ENCODE data around the gene HHIPL2.

HHIPL2 gene

DNA sequence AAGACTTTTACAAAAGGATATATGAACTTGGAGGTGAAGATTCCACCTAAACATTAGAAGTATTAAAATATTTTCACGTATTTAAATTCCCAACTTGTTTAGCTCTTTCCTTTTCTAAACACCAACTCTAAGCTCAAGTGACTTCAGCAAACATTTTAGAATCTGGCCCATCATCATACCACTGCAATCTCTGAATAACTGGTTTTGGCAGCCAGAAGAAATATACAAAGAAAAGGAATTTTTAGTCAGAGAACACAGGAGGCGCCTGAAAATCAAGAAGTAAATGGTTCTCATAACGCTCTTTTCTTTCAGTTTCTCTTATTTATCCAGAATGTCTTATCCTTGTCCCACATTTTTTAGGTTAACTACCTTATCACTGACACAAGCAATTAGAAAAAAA is 31.4 kb upstream of the HHIPL2 start:
- Histone ChIP-seq H3K9ac (no peak overlapping the region), H3K36me3 (peaks cover 81% of the 10 kb centered on the region)

DNA sequence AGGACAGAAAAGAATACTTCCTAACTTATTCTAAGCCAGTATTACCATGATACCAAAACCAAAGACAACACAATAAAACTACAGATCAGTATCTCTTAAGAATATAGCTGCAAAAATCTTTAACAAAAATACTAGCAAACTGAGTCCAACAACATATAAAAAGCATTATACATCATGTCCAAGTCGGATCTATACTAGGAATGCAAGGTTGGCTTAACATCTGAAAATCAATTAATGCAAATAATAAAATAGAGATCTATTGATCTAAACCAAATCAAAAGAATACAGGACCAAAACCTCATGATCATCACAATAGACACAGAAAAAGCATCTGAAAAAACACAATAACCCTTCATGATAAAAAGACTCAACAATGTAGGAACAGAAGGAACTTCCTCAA is 22.9 kb upstream of the HHIPL2 start:
- peaks cover 79% of the 10 kb centered on the region for H3K36me3 ChIP-seq
- no peak overlapping the region for H3K4me3 ChIP-seq
- H3K4me2 ChIP-seq = no peak overlapping the region
- H3K27ac ChIP-seq = no peak overlapping the region
- no peak overlapping the region for H3K9ac ChIP-seq
- no peaks in the 10 kb centered on the region for H3K27me3 ChIP-seq
- peaks cover 19% of the 10 kb centered on the region for H3K4me1 ChIP-seq
- H3K9me3 ChIP-seq = peaks cover 14% of the 10 kb centered on the region; the same call in 1 of the 2 replicates
- no peak for TF ChIP-seq Cebpa-rat (IDR thresholded peaks at IDR 0.05)
- H4K20me1 ChIP-seq = peaks cover 9% of the 10 kb centered on the region; the same call in 1 of the 2 replicates

More for the DNA sequence above, 31.4 kb upstream of the HHIPL2 start:
- H3K4me1 ChIP-seq = peaks cover 24% of the 10 kb centered on the region
- no peaks in the 10 kb centered on the region for H3K9me3 ChIP-seq
- no peak overlapping the region for H3K4me3 ChIP-seq
- no peak overlapping the region for H3K27ac ChIP-seq
- no peak for TF ChIP-seq Cebpa-rat (IDR thresholded peaks at IDR 0.05)
- H3K27me3 ChIP-seq = no peaks in the 10 kb centered on the region
- H3K4me2 ChIP-seq = no peak overlapping the region
- H4K20me1 ChIP-seq = peaks cover 6% of the 10 kb centered on the region; the same call in 1 of the 2 replicates

- H3K4me1 ChIP-seq = peaks cover 9% of the 10 kb centered on the region
- no peak overlapping the region for H3K4me2 ChIP-seq
- H3K9me3 ChIP-seq = no peaks in the 10 kb centered on the region
- H3K27me3 ChIP-seq = no peaks in the 10 kb centered on the region
- H3K36me3 ChIP-seq = peaks cover 66% of the 10 kb centered on the region
- no peak overlapping the region for H3K4me3 ChIP-seq
- peaks cover 12% of the 10 kb centered on the region; the same call in 1 of the 2 replicates for H4K20me1 ChIP-seq
- no peak overlapping the region for H3K9ac ChIP-seq
- no peak overlapping the region for H3K27ac ChIP-seq
- TF ChIP-seq Cebpa-rat (IDR thresholded peaks at IDR 0.05) = no peak
These were observed 13.8 kb upstream of the HHIPL2 start for GRCh38 chr1:222561656-222562055.

DNA sequence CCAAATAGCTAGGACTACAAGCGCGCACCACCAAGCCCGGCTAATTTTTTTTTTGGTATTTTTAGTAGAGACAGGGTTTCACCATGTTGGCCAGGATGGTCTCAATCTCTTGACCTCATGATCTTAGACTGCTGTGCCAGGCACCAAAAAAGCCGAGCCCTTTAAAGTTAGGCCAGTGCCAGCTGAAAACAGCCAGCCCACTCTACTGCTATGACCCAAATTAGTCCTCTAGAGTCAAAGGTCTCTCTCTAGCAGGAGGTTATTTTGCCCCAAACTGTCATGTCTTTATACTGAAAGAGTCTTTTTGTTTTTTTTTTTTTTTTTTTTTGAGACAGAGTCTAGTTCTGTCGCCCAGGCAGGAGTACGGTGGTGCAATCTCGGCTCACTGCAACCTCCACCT is 9.7 kb upstream of the HHIPL2 start:
- no peak overlapping the region for H3K9ac ChIP-seq
- no peaks in the 10 kb centered on the region for H4K20me1 ChIP-seq
- H3K36me3 ChIP-seq = peaks cover 72% of the 10 kb centered on the region
- H3K9me3 ChIP-seq = no peaks in the 10 kb centered on the region
- no peak overlapping the region for H3K4me3 ChIP-seq
- H3K4me2 ChIP-seq = no peak overlapping the region
- no peaks in the 10 kb centered on the region for H3K4me1 ChIP-seq
- no peak overlapping the region for H3K27ac ChIP-seq
- TF ChIP-seq Cebpa-rat (IDR thresholded peaks at IDR 0.05) = no peak
- H3K27me3 ChIP-seq = no peaks in the 10 kb centered on the region

DNA sequence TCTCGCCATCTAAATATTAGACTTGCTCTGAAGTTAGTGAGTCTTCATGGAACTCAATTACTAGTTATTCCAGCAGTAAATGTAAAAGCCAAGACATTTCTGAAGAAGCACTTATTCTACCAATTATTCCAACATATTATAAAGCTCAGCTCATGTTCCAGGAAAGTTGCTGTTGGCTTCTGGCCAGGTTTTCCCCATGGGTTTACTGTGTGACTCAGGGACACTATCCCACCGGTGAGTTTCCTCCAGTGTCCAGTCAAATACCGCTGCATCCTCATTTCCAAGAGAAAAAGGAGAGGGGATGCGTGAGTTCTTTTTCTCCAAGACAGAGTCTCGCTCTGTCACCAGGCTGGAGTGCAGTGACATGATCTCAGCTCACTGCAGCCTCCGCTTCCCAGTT is 9.2 kb upstream of the HHIPL2 start:
- H3K4me3 ChIP-seq = no peak overlapping the region
- H3K27ac ChIP-seq = no peak overlapping the region
- no peak for TF ChIP-seq Cebpa-rat (IDR thresholded peaks at IDR 0.05)
- no peaks in the 10 kb centered on the region for H3K4me1 ChIP-seq
- H3K4me2 ChIP-seq = no peak overlapping the region
- H3K9ac ChIP-seq = no peak overlapping the region
- H4K20me1 ChIP-seq = no peaks in the 10 kb centered on the region
- H3K9me3 ChIP-seq = no peaks in the 10 kb centered on the region
- no peaks in the 10 kb centered on the region for H3K27me3 ChIP-seq
- H3K36me3 ChIP-seq = peaks cover 68% of the 10 kb centered on the region

DNA sequence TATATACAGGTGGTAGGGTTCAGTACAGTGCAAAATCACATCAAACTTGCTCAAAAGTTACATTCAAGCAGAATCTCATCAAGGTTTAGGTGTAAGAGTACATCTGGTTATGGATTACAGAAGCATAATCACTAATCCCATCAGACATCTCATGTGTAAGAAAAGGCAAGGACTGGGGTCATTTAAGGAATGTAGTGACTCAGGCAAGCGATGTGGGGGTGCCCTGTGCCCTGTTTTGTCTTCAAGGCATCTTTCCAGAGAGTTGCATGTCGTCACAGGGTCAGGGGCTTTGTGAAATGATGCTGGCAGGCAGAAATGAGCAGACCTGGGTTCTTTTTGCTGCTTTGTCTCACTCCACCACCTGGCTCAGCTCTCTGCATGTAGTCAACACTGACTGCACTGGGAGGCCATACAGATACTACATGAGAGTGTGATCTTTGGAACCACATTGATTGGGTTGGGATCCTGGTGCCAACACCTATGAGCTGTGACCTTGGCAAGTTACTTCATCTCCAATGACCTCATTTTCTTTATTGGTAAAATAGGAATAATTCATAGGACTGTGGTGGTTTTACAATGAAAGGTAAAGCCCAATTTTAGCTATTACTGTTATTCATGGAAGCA is 8.2 kb upstream of the HHIPL2 start:
- H3K4me3 ChIP-seq = no peak overlapping the region
- no peaks in the 10 kb centered on the region for H3K27me3 ChIP-seq
- no peak for TF ChIP-seq Cebpa-rat (IDR thresholded peaks at IDR 0.05)
- no peak overlapping the region for H3K4me2 ChIP-seq
- no peak overlapping the region for H3K27ac ChIP-seq
- H3K4me1 ChIP-seq = no peaks in the 10 kb centered on the region
- peaks cover 60% of the 10 kb centered on the region for H3K36me3 ChIP-seq
- no peak overlapping the region for H3K9ac ChIP-seq
- H4K20me1 ChIP-seq = no peaks in the 10 kb centered on the region
- no peaks in the 10 kb centered on the region for H3K9me3 ChIP-seq

- Histone ChIP-seq H3K4me2 (no peak overlapping the region), H4K20me1 (no peaks in the 10 kb centered on the region), H3K9ac (no peak overlapping the region), H3K4me1 (no peaks in the 10 kb centered on the region), H3K36me3 (peaks cover 41% of the 10 kb centered on the region), H3K9me3 (no peaks in the 10 kb centered on the region), H3K27ac (no peak overlapping the region), H3K27me3 (no peaks in the 10 kb centered on the region), H3K4me3 (no peak overlapping the region)
- TF ChIP-seq Cebpa-rat (IDR thresholded peaks at IDR 0.05) = no peak
These were observed 6.3 kb upstream of the HHIPL2 start for GRCh38 chr1:222554177-222554576.

DNA sequence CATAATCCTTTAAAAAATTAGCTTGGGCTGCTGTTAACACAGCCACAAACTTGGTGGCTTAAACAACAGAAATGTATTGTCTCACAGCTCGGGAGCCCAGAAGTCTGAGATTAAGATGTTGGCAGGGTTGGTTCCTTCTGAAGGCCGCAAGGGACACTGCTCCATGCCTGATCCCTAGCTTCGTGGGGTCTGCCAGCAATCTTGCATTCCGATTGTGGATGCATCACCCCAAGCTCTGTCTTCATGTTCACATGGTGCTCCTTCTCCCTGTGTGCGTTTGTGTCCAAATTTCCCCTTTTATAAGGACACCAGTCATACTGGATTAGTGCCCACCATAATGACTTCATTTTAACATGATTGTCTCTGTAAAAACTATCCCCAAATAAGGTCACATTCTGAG is 5.0 kb upstream of the HHIPL2 start:
- no peak overlapping the region for H3K4me2 ChIP-seq
- H3K9me3 ChIP-seq = no peaks in the 10 kb centered on the region
- peaks cover 35% of the 10 kb centered on the region for H3K36me3 ChIP-seq
- H3K4me3 ChIP-seq = no peak overlapping the region
- no peaks in the 10 kb centered on the region for H3K27me3 ChIP-seq
- no peaks in the 10 kb centered on the region for H3K4me1 ChIP-seq
- no peak for TF ChIP-seq Cebpa-rat (IDR thresholded peaks at IDR 0.05)
- no peak overlapping the region for H3K9ac ChIP-seq
- H3K27ac ChIP-seq = no peak overlapping the region
- no peaks in the 10 kb centered on the region for H4K20me1 ChIP-seq

GRCh38 chr1:222547260-222547614 is 667 bp downstream of the HHIPL2 start:
- TF ChIP-seq Cebpa-rat (IDR thresholded peaks at IDR 0.05) = no peak
- Histone ChIP-seq H3K27ac (no peak overlapping the region), H3K4me2 (no peak overlapping the region)

DNA sequence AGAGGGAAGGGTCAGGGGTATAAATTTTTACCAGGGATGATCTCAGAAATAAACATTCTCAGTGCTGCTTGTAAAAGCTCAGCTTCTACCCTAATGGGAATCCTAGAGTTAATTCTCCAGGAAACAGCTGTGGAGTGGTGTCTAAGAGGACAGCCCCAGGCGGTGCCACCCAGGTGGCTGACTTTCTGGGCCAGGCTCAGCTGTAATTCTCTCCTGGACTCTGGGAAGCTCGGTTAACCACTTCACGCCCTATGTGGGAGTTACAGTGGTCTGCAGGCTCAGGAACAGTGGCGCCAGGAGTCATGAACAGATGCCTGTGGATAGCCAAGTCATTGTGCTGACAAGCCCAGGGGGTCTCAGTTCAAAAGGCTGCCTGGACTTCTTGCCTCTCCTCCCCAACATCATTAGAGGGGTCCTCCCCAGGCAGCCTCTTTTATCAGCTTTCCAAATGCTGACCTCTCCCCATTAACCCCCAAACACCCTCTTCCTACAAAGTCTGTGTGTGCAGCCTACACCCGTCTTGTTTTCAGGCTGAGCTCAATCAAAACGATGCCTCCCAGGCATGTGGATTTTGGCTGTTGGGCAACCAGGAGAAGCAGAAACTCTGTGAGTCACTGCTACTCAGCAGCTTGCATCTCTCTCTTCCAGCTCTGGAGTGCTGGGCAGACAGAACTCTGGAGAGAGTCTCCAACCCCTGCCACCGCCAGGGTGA is 1.2 kb downstream of the HHIPL2 start:
- TF ChIP-seq Cebpa-rat (IDR thresholded peaks at IDR 0.05) = no peak
- no peaks in the 10 kb centered on the region for H3K27me3 ChIP-seq
- no peak overlapping the region for H3K9ac ChIP-seq
- peak overlapping the region; percentile 18; the same call in 1 of the 2 replicates for H3K4me2 ChIP-seq
- H3K4me3 ChIP-seq = no peak overlapping the region
- no peak overlapping the region for H3K27ac ChIP-seq
- no peaks in the 10 kb centered on the region for H3K36me3 ChIP-seq
- no peaks in the 10 kb centered on the region for H3K9me3 ChIP-seq
- H3K4me1 ChIP-seq = peaks cover 5% of the 10 kb centered on the region
- no peaks in the 10 kb centered on the region for H4K20me1 ChIP-seq

More at GRCh38 chr1:222547260-222547614, 667 bp downstream of the HHIPL2 start:
- no peaks in the 10 kb centered on the region for H3K9me3 ChIP-seq
- H3K36me3 ChIP-seq = no peaks in the 10 kb centered on the region
- H3K4me3 ChIP-seq = no peak overlapping the region
- H3K9ac ChIP-seq = no peak overlapping the region
- peaks cover 5% of the 10 kb centered on the region for H3K4me1 ChIP-seq
- no peaks in the 10 kb centered on the region for H4K20me1 ChIP-seq
- no peaks in the 10 kb centered on the region for H3K27me3 ChIP-seq

All from BLaER1 (cell line).